GM19351 (cell line): ENCODE data around the gene MRPS9.
A peak's percentile ranks its signal among the peaks of the same experiment; 100 is the strongest.

Experiments
- ATAC-seq: cut with Tn5 transposase; IDR thresholded peaks from one replicate; pipeline ENCODE4 v1.9.1; 2021; ENCODE audit warnings: mild to moderate bottlenecking, moderate library complexity; ENCODE audit not compliant: unreplicated experiment

MRPS9 gene

DNA sequence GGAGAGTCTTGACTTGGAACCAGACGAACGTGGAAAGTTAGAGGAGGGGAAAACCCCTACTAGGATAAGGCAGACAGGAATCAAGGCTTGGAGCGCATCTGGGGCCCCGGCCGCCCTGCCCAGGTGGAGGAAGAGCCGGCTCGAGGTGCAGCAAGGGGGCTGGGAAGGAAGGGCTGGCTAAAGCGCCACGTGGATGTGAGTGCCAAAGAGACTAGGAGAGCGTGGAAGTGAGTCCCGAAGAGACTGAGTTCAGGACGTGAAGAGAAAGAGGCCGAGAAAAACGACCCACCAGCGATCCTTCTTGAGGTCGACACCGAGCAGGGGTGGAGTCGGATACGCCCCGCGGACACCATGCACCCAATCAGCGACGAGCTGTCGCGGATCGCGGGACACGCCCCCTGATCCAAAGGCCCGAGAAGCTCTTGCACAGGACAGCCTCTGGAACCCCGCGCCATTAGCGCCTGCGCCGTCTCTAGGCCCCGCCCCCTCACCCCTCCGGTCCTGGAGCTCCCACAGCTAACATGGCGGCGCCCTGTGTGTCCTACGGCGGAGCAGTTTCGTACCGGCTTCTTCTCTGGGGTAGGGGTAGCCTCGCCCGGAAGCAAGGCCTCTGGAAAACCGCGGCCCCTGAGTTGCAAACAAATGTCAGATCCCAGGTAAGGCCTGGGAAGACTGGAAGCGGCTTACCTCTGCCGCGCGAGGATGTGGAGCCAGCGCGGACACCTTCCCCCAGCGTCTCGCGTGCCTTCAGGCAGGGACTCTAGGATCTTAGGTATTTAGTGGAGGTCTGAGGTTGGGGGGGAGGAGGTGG is at the start of gene MRPS9:
Gene MRPS9, plus strand, starts transcription at position 498 of the 811 bp plus-strand sequence. Its CDS starts 24 bp downstream, at position 522.
- ATAC-seq: peak; percentile 98

GRCh38 chr2:105005181-105005951 is 32.5 kb upstream of the MRPS9 start:
- ATAC-seq: no peak

DNA sequence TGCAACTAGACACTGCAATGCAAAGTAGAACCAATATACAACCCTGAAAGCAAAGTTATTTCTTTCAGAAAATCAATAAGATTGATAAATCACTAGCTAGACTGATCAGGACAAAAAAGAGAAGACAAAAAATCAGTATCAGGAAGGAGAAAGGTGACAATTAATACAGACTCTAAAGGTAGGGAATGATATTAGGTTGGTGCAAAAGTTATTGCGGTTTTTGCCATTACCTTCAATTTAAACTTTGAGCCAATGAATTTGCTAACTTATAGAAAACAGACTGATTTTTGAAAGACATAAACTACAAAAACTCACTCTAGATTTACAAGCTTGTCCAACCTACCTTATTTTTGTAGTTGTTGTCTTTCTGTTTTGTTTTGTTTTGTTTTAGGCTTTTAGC is 30.5 kb upstream of the MRPS9 start:
- ATAC-seq: no peak

DNA sequence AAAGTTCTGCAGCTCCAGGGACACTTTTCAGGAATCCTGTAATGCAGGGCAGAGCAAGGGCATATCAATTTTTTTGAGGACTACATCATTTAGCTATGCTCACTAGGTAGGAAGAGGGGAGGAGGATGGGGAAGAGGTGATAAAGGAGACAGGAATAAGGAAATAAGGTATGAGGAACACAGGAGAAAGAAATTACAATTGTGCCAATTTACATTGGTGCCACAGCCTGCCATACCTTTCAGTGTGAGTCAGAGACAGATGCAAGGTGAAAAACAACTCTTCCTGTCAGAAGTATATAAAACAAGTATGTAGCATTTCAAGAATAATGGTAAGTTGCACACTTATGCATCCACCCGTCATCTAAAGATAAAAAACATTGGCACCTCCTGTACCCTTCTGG is 5.4 kb upstream of the MRPS9 start:
- no peak for ATAC-seq

DNA sequence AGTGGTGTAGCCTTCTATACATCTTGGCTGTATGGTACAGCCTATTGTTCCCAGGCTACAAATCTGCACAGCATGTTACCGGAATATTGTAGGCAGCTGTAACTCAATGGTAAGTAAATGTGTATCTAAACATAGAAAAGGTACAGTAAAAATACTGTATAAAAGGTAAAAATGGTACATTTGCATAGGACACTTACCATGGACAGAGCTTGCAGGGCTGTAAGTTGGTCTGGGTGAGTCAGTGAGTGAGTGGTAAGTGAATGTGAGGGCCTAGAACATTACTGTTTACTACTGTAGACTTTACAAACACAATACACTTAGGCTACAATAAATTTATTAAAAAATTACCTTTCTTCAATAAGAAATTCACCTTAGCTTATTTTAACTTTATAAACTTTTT is 3.7 kb upstream of the MRPS9 start:
- ATAC-seq: no peak

- no peak for ATAC-seq
Measured at GRCh38 chr2:105038383-105039061, 653 bp downstream of the MRPS9 start.

DNA sequence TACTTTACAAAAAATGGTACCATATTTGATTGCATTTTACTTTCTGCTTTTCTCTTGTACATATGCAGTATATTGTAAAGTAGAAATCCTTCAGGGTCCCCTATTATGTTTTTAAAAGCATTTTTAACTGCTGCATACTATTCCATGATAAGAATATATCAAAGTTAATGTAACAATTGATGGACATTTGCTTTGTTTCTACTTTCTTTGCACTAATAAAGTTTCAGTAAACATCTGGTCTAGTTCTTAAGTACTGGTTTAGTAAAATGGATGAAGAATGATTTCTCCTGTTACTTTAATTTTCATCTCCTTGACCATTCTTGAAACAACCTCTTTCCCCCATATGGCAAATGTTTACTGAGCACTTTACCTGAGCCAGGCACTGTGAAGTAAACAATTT is 1.7 kb downstream of the MRPS9 start:
- ATAC-seq: no peak

DNA sequence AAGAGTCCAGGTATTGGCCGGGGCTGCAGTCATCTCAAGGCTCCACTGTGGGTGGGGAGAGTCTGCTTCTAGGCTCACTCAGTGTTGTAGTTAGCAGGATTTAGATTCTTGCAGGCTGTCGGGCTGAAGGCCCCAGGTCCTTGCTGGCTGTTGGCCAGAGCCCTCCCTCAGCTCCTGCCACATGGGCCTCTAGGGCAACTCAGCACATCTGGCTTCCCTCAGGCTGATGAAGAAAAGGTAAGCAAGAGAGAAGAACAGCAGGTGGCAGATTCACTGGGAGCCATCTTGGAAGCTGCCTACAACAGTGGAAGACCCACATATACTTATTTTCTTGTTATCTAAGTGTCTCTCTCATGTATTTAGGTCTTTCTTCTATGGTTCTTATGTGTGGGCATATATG is 4.3 kb downstream of the MRPS9 start:
- ATAC-seq: no peak

DNA sequence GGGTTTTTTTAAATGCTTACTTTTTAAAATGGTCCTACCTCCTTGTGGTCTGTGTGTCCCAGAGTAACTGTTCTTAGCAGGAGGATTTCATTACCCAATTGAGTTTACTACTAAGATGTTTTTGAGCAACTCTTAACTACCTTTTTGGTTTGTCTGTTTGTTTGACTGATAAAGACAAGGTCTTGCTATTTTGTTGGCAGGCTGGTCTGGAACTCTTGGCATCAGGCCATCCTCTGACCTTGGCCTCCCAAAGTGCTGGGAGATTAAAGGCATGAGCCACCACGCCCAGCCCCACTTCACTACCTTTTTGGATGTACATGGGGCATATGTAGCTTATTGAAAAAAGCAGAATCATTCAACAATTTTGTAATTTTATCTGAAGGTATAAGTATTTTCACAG is 14.9 kb downstream of the MRPS9 start:
- no peak for ATAC-seq

DNA sequence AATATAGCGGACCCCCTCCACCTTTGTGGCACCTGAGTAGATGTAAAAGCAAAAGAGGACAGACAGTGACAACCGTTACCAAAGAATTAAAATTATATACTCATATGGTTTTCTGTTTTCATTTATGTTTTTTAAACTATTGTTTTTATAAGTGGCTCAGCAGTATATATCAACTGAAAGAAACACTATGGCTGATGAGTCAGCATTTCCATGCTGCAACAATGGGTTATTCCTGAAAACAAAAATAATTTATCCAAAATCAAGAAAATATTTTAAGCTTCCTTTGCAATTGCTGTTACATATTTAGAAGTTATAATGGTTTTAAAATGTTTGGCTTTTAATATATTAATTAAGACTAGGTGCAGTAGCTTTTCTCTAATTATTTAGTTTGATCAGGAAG is 17.7 kb downstream of the MRPS9 start:
- no peak for ATAC-seq

DNA sequence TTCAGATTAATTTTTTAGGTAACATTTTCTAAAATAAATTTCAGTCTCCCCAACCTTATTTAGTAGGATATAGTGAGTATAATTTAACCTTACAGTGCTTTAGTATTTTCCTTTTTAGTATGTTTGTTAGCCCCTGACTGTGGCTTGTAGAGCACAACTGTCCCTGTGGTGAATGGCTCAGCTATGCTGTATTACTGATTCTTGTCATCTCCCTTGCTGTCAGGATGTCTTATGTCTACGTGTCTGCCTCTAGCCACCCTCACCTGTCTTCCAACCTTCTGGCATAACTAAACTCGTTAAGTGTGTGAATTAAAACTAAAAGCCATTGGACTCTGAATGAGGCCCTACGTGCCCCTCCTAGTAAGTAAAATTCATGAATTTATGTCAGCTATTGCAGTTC is 18.4 kb downstream of the MRPS9 start:
- ATAC-seq: no peak

DNA sequence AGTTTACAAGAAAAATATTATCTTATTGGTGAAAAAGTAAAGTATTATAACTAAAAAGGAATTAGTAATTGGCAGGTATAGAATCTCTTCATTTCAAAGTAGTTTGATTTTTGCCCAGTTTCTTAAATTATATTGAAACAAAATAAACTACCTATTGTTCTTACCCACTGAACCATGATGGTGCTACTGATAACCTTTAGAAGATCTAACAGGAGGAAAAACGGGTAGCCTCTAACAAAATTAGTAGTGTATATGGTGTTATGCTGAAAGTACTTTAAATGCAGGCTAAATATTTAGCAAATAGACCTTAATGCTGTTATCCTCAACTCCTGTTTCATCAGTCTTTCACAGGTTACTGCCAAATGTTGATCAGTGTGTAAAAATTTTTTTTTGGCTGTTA is 19.1 kb downstream of the MRPS9 start:
- no peak for ATAC-seq

DNA sequence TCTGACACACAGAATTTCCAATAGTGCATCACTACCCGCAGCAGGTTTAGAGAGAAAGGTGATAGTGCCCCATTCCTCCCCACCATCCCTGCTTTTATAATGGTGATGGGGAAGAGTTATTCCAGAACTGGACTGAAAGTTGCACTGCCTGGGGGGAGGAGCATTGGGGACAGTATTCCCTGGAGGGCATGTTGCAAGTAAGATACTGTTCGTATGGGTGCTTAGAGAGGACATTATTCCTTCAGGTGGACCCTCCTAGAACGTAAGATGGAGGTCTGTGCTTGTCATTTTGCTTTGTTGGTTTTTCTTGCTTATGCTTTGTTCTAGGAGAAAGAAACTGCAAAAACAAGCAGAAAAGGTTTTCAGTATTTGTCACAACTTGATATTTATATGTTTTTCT is 23.7 kb downstream of the MRPS9 start:
- no peak for ATAC-seq

DNA sequence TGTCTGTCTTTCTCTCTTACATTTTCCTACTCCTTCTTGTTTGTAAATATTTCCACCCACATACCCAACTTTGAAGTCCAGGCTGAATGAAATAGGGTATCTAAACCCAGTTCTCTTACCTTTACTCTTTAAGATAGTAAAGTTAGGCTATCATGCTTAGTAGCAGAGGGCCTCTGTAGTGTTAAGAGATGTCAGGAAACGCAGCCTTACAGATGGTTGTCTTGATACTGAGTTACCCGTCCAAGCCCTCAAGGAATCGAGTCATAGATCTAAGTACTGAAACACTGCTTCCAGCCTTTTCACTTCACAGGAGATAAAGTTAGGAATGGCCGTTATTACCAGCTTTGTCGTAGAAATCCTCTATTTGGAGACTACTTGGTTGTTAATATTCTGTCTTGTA is 24.3 kb downstream of the MRPS9 start:
- no peak for ATAC-seq

GRCh38 chr2:105068387-105068786 is 30.5 kb downstream of the MRPS9 start:
- ATAC-seq: no peak

DNA sequence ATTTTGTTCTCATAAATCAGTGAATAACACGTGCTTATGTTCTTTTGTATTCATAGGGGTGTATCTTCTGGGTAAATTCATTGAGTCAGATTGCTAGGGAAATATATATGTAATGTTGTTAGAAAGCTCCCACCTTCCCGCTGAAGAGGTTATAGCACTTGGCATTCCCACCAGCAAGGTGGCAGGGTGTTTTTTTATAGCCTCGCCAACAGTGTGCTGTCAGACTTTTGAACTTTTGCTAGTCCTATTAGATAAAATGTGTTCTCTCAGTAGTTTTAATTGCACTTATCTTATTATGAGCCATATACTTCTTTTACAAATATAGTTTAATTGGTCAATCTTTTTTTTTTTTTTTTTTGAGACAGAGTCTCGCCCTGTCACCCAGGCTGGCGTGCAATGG is 31.0 kb downstream of the MRPS9 start:
- no peak for ATAC-seq

- no peak for ATAC-seq
Measured at GRCh38 chr2:105070010-105070865, 32.4 kb downstream of the MRPS9 start.

DNA sequence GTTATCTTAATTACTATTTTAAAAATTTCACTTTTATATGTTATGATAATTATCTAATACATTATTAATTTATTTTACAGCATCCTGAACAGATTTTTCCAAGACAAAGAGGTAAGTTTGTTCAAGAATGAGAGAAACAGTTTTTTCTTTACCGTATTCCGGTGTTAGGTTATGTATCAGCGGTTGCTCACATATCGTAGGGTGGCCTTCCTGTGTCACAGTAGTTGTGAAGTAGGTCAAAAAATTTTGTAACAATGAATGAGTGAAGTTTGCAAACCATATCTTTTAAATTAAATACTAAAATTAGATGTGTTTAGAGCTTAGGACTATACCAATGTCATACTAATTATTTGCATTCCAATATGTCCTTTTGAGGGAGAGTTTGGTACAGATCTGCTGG is 33.5 kb downstream of the MRPS9 start:
- no peak for ATAC-seq

GRCh38 chr2:105072039-105072438 is 34.2 kb downstream of the MRPS9 start:
- peak; percentile 84 for ATAC-seq

DNA sequence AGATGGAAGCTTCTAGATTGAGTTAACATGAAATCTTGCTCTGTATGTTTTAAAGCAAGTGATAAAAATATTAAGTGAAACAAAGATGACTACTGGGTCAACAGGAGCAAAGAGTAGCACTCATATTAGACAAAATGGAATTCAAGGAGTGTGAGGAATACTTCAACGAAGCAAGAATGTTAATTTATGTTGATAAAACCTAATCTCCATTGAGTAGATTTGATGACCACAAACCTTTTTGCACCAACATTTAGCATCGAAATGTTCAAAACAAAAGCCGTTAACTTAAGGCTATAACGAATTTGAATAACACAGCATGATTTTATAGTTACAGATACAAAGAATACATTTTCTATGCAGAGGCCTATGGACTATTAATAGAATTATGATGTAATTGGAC is 35.7 kb downstream of the MRPS9 start:
- no peak for ATAC-seq

DNA sequence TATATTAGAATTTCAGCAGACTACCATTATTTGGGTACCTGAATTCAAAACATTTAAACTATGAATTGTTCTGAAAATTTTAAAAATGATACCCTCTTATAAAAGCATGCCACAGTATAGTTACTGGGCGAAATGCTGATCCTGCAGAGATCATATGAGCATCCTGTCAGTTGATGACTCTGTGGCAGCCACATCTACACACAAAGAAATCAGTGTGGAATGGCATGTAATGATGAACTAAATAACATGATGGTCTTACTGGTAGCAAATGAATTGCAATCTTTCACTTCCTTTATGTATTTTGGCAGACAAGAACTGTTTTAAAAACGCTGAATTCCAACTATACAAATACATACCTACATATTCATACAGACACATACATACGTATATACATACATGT is 38.3 kb downstream of the MRPS9 start:
- ATAC-seq: no peak
